Measurements from ENCODE around the gene PLA2G4D.

Gene PLA2G4D

GRCh38 chr15:42082823-42083604, 11.3 kb downstream of the PLA2G4D start:
- no peaks in the 10 kb centered on the region for H3F3A ChIP-seq (ENCODE audit: control insufficient read depth, insufficient read depth)
- no peaks in the 10 kb centered on the region for H3K9me2 ChIP-seq (replicated peaks; ENCODE audit: control insufficient read depth, low read length)
- no peaks in the 10 kb centered on the region for H4K20me1 ChIP-seq (ENCODE audit: control insufficient read depth, insufficient read depth, low read depth, low read length)
- H3K4me1 ChIP-seq (ENCODE audit: control insufficient read depth, low read length) = no peaks in the 10 kb centered on the region
- H3K9me3 ChIP-seq (ENCODE audit: control insufficient read depth, insufficient read depth, low read length) = no peaks in the 10 kb centered on the region
- H3K4me2 ChIP-seq (ENCODE audit: low read length) = no peak overlapping the region
- no peak overlapping the region for H3K4me3 ChIP-seq (ENCODE audit: low read length)
- H3K27ac ChIP-seq (ENCODE audit: low read depth, low read length) = no peak overlapping the region
- H3K79me2 ChIP-seq (ENCODE audit: control insufficient read depth, low read length) = no peaks in the 10 kb centered on the region
- TF ChIP-seq EZH2phosphoT487 (IDR thresholded peaks at IDR 0.05; ENCODE audit: borderline replicate concordance, low read length) = no peak
- no peak for TF ChIP-seq CTCF (IDR thresholded peaks at IDR 0.05; ENCODE audit: low read depth, low read length, poor library complexity, severe bottlenecking)
- H3K27me3 ChIP-seq (ENCODE audit: control insufficient read depth, low read length) = peaks cover 4% of the 10 kb centered on the region
- no peaks in the 10 kb centered on the region for H3K36me3 ChIP-seq (ENCODE audit: control insufficient read depth, low read length)

GRCh38 chr15:42082141-42082540, 12.2 kb downstream of the PLA2G4D start:
- Histone ChIP-seq H3K4me2 (ENCODE audit: low read length) (no peak overlapping the region), H3K36me3 (ENCODE audit: control insufficient read depth, low read length) (no peaks in the 10 kb centered on the region), H3K9me3 (ENCODE audit: control insufficient read depth, insufficient read depth, low read length) (no peaks in the 10 kb centered on the region), H3K4me1 (ENCODE audit: control insufficient read depth, low read length) (no peaks in the 10 kb centered on the region), H3F3A (ENCODE audit: control insufficient read depth, insufficient read depth) (no peaks in the 10 kb centered on the region), H3K4me3 (ENCODE audit: low read length) (no peak overlapping the region), H3K27me3 (ENCODE audit: control insufficient read depth, low read length) (peaks cover 4% of the 10 kb centered on the region), H4K20me1 (ENCODE audit: control insufficient read depth, insufficient read depth, low read depth, low read length) (no peaks in the 10 kb centered on the region), H3K79me2 (ENCODE audit: control insufficient read depth, low read length) (no peaks in the 10 kb centered on the region), H3K9me2 (replicated peaks; ENCODE audit: control insufficient read depth, low read length) (no peaks in the 10 kb centered on the region), H3K27ac (ENCODE audit: low read depth, low read length) (no peak overlapping the region)
- TF ChIP-seq EZH2phosphoT487 (IDR thresholded peaks at IDR 0.05; ENCODE audit: borderline replicate concordance, low read length) = no peak
- TF ChIP-seq CTCF (IDR thresholded peaks at IDR 0.05; ENCODE audit: low read depth, low read length, poor library complexity, severe bottlenecking) = no peak

- Histone ChIP-seq H3K4me1 (ENCODE audit: control insufficient read depth, low read length) (no peaks in the 10 kb centered on the region), H3K4me3 (ENCODE audit: low read length) (no peak overlapping the region), H3K4me2 (ENCODE audit: low read length) (no peak overlapping the region), H3K79me2 (ENCODE audit: control insufficient read depth, low read length) (no peaks in the 10 kb centered on the region), H3K9me3 (ENCODE audit: control insufficient read depth, insufficient read depth, low read length) (no peaks in the 10 kb centered on the region), H4K20me1 (ENCODE audit: control insufficient read depth, insufficient read depth, low read depth, low read length) (no peaks in the 10 kb centered on the region), H3K36me3 (ENCODE audit: control insufficient read depth, low read length) (no peaks in the 10 kb centered on the region), H3K27me3 (ENCODE audit: control insufficient read depth, low read length) (peaks cover 4% of the 10 kb centered on the region), H3F3A (ENCODE audit: control insufficient read depth, insufficient read depth) (no peaks in the 10 kb centered on the region), H3K9me2 (replicated peaks; ENCODE audit: control insufficient read depth, low read length) (no peaks in the 10 kb centered on the region), H3K27ac (ENCODE audit: low read depth, low read length) (no peak overlapping the region)
- TF ChIP-seq CTCF (IDR thresholded peaks at IDR 0.05; ENCODE audit: low read depth, low read length, poor library complexity, severe bottlenecking) (no peak), EZH2phosphoT487 (IDR thresholded peaks at IDR 0.05; ENCODE audit: borderline replicate concordance, low read length) (no peak)
These were observed 13.2 kb downstream of the PLA2G4D start for GRCh38 chr15:42080919-42081830.
